Measurements from ENCODE around the gene SH3RF1. TPM values are rescaled to one million over a fixed set of nuclear protein-coding genes. Genes with fewer than 3 reads are reported as not detected.

Gene SH3RF1
- total RNA-seq, 4 donors from 2014 or later, result 10.0 to 11.8 (median 10.9) TPM

DNA sequence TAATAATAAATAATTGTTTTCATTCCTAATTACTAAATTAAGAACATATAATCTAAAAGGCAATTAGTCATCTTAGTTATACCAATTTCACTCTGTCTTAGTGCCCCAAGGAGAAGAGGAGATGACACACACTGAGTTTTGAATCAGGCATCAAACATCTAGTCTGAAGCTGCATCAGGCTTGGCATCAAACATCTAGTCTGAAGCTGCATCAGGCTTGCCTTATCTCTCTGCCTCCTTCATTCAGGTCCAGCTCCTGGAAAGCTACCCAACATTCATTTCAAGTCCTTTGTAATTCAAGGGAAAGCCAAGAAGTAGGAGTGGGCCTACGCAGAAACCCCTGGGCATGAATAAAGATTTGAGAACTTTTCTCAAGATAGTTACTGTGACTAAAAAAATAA lies 62.2 kb downstream of the SH3RF1 start:
- 92% methylated on average over 1 of the region's 1 CpG for WGBS
- peaks cover 0 to 23% (median 22%) of the 10 kb centered on the region in 4 donors for H3K4me1 ChIP-seq
- no peak for DNase-seq (ENCODE audit: extremely low spot score)
- no peaks in the 10 kb centered on the region for H3K9me3 ChIP-seq
- no peak overlapping the region for H3K4me3 ChIP-seq
- TF ChIP-seq EP300 (IDR thresholded peaks at IDR 0.05) (no peak), CTCF (IDR thresholded peaks at IDR 0.05) (no peak), POLR2A (IDR thresholded peaks at IDR 0.05; ENCODE audit: low read depth) (no peak), POLR2AphosphoS5 (IDR thresholded peaks at IDR 0.05) (no peak)
- intact Hi-C loops (cut with DNase I), result no loop called here
- H3K27me3 ChIP-seq, result no peaks in the 10 kb centered on the region
- no peaks in the 10 kb centered on the region for H3K36me3 ChIP-seq
- H3K27ac ChIP-seq (replicated peaks in 1 of 4), result no peak overlapping the region

DNA sequence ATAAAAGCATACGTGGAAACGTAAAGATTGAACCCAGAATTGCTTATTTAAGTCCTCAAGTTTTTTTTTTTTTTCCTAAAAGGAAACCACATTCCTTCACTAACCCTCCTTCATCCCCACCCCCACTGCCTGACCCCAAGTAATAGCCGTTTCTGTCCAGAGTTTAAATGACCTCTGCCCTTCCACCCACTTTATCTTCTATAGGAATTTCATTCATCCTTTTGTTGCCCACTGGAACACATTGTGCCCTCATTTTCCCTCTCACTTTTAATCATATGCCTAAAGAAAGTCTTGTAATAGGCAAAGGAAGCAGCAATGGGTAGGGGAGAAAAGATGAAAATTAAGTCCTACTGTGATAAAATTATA lies 62.7 kb downstream of the SH3RF1 start:
- Histone ChIP-seq H3K9me3 (no peaks in the 10 kb centered on the region), H3K4me3 (no peak overlapping the region), H3K27me3 (no peaks in the 10 kb centered on the region), H3K4me1 (peaks cover 0 to 27% (median 25%) of the 10 kb centered on the region in 4 donors), H3K36me3 (no peaks in the 10 kb centered on the region), H3K27ac (replicated peaks in 1 of 4) (no peak overlapping the region)
- DNase-seq (ENCODE audit: extremely low spot score), result no peak
- 90% methylated on average over 3 of the region's 3 CpGs for WGBS
- TF ChIP-seq POLR2A (IDR thresholded peaks at IDR 0.05; ENCODE audit: low read depth) (no peak), CTCF (IDR thresholded peaks at IDR 0.05) (no peak), EP300 (IDR thresholded peaks at IDR 0.05) (no peak), POLR2AphosphoS5 (IDR thresholded peaks at IDR 0.05) (no peak)
- intact Hi-C loops (cut with DNase I), result no loop called here

DNA sequence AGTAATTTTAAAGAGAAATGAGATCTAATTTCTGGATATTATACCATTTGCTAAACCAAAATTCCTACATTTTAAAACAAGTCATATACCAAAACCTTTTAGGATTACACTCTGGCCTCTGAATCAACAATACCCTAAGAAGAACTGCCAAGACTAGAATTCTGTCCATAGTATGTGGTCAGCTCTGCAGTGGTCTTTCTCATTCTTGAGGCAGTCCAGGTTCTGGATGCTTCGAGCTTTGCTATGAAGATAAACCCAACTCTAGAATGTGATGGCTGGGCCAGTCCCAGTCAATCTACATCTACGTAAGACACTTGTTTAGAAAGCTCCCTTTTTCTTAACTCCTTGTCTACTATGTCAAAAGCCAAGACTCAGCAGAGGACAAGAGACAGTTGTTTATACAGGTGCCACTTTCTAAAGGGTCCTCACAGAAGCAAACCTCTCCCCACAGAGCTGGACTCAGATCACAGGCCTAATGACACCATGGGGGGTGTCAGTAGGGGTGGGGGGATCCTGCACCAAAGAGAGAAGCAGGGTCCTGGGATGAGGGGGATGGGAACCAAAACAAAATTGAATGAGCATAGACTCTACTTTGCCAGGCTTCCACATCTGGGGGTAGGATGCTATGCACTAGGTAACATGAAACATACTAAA lies 63.2 kb downstream of the SH3RF1 start:
- TF ChIP-seq CTCF (IDR thresholded peaks at IDR 0.05) (no peak), EP300 (IDR thresholded peaks at IDR 0.05) (no peak), POLR2A (IDR thresholded peaks at IDR 0.05; ENCODE audit: low read depth) (no peak), POLR2AphosphoS5 (IDR thresholded peaks at IDR 0.05) (no peak)
- Histone ChIP-seq H3K4me1 (peaks cover under 1 to 28% (median 25%) of the 10 kb centered on the region in 4 donors), H3K36me3 (no peaks in the 10 kb centered on the region), H3K27me3 (no peaks in the 10 kb centered on the region), H3K27ac (replicated peaks in 1 of 4) (no peak overlapping the region), H3K9me3 (no peaks in the 10 kb centered on the region), H3K4me3 (no peak overlapping the region)
- WGBS, result 89% methylated on average over 2 of the region's 2 CpGs
- no peak for DNase-seq (ENCODE audit: extremely low spot score)
- intact Hi-C loops (cut with DNase I), result no loop called here

GRCh38 chr4:169205744-169206080 lies 65.0 kb downstream of the SH3RF1 start:
- no peak for DNase-seq (ENCODE audit: extremely low spot score)
- intact Hi-C loops (cut with DNase I), result no loop called here
- H3K27ac ChIP-seq (replicated peaks in 1 of 4), result no peak overlapping the region
- no peak overlapping the region for H3K4me3 ChIP-seq
- no peaks in the 10 kb centered on the region for H3K9me3 ChIP-seq
- H3K27me3 ChIP-seq, result no peaks in the 10 kb centered on the region
- peaks cover 12 to 40% (median 36%) of the 10 kb centered on the region in 4 donors for H3K4me1 ChIP-seq
- no peak for TF ChIP-seq POLR2A (IDR thresholded peaks at IDR 0.05; ENCODE audit: low read depth)
- no peak for TF ChIP-seq EP300 (IDR thresholded peaks at IDR 0.05)
- no peak for TF ChIP-seq POLR2AphosphoS5 (IDR thresholded peaks at IDR 0.05)
- TF ChIP-seq CTCF (IDR thresholded peaks at IDR 0.05), result no peak
- no peaks in the 10 kb centered on the region for H3K36me3 ChIP-seq

Measured in esophagus muscularis mucosa (tissue), 4 donors.